KOPT-K1 (cell line): ENCODE measurements around the gene MOV10L1.

Experiments
- H3K27ac ChIP-seq: fragments of 200-600 bp; sonication (generic); 2 replicates; pipeline ENCODE4 v1.5.1; 2016; ENCODE audit warnings: antibody characterized with exemption, mild to moderate bottlenecking, low read depth, low read length; ENCODE audit not compliant: poor library complexity, severe bottlenecking
- H3K36me3 ChIP-seq: fragments of 200-600 bp; sonication (generic); 2 replicates; pipeline ENCODE4 v1.5.1; 2017; ENCODE audit warnings: antibody characterized with exemption, mild to moderate bottlenecking, low read length, moderate library complexity; ENCODE audit not compliant: insufficient read depth
- H3K9me3 ChIP-seq: fragments of 200-600 bp; sonication (generic); 2 replicates; pipeline ENCODE4 v1.5.1; 2017; ENCODE audit warnings: antibody characterized with exemption, low read length, mild to moderate bottlenecking; ENCODE audit not compliant: insufficient read depth, poor library complexity, severe bottlenecking

MOV10L1 gene

GRCh38 chr22:50102946-50103345 is 13.1 kb downstream of the MOV10L1 start:
- no peaks in the 10 kb centered on the region for H3K36me3 ChIP-seq
- H3K27ac ChIP-seq: no peak overlapping the region
- no peaks in the 10 kb centered on the region for H3K9me3 ChIP-seq

DNA sequence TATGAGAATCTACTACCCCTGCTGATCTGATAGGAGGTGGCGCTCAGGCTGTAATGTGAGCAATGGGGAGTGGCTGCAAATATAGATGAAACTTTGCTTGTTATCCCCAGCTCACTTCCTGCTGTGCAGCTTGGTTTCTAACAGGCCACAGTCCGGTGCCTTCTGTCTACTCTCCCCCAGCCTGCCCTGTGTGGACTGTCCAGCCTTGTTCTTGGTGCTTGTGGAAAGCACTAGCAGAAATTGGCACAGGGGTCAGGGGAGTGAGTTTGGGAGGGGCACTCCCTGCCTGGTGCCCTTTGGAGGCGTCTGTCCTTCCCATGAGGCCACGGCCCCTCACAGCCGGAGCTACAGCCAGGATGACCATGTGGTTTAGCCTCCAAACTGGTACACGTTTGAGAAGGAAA is 14.3 kb downstream of the MOV10L1 start:
- H3K9me3 ChIP-seq: no peaks in the 10 kb centered on the region
- no peak overlapping the region for H3K27ac ChIP-seq
- H3K36me3 ChIP-seq: no peaks in the 10 kb centered on the region

- Histone ChIP-seq H3K27ac (no peak overlapping the region), H3K9me3 (no peaks in the 10 kb centered on the region), H3K36me3 (no peaks in the 10 kb centered on the region)
Measured at GRCh38 chr22:50105208-50106100, 15.6 kb downstream of the MOV10L1 start.

GRCh38 chr22:50107529-50107928 is 17.7 kb downstream of the MOV10L1 start:
- Histone ChIP-seq H3K27ac (no peak overlapping the region), H3K9me3 (no peaks in the 10 kb centered on the region)

DNA sequence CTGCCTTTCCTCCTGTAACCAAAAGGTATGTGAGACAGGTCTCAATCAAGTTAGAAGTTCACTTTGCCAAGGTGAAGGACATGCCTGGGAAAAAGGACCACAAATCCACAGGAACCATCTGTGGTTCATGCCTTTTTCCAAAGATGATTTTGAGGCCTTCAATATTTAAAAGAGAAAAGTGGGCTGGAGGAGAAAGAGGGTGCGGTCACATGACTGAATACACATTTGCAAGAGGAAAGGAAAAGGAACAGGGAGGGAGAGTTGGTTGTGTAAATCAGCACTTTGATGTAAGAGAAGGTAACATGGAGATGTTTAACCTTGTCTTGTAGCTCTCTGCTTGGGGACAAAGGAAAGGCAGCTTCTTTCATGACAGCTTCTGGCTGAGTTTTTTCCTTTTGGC is 21.2 kb downstream of the MOV10L1 start:
- H3K27ac ChIP-seq: no peak overlapping the region
- H3K9me3 ChIP-seq: no peaks in the 10 kb centered on the region
- H3K36me3 ChIP-seq: no peaks in the 10 kb centered on the region

More at GRCh38 chr22:50107529-50107928, 17.7 kb downstream of the MOV10L1 start:
- H3K36me3 ChIP-seq: no peaks in the 10 kb centered on the region

DNA sequence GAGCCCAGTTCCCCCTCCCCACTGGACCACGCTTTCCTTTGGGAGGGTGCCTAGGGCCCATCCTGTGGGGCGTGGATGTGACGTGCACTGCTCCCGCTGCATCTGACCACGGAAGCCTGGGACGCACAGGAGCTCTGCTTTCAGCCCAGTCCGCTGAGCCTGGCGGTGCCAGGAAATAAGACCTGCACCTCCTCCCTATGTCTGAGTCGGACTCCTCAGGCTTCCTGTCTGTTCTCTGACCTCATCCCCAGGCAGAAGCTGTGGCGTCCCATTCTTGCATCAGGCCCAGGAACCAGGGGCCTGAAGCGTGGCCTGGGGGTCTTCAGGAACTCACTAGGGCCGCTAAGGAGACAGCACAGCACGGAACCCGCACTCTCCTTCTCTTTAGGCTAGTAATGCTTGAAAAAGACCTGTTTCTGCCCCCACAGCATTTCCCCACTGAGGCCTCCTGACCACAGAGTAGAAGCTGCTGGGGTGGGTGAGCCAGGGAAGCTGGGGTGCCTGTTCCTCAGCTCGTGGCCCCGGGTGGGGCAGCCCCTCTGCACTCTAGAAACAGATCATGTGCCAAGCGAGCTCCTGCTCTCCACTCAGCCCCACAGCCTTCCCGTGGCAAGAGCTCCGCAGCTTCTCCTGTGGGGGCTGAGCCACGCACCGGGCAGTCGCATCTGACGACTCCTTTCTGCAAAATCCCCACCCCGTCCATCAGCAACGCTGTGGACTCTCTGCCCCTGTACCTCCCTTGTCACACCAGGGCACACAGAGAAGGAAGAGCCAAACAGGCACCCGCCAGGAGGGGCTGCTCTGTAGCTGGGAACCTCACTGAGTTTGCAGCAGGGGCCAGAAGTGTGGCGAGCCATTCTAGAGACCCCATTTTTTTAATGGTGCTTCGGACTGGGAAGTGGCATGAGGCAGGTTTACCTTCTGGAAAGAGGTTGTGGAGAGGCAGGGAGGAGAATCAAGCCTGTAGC is 22.6 kb downstream of the MOV10L1 start:
- Histone ChIP-seq H3K36me3 (no peaks in the 10 kb centered on the region), H3K27ac (no peak overlapping the region), H3K9me3 (no peaks in the 10 kb centered on the region)

GRCh38 chr22:50114221-50115021 is 24.6 kb downstream of the MOV10L1 start:
- H3K27ac ChIP-seq: no peak overlapping the region

GRCh38 chr22:50115693-50116092 is 25.9 kb downstream of the MOV10L1 start:
- Histone ChIP-seq H3K36me3 (no peaks in the 10 kb centered on the region), H3K27ac (no peak overlapping the region), H3K9me3 (peaks cover 2% of the 10 kb centered on the region)

More at GRCh38 chr22:50114221-50115021, 24.6 kb downstream of the MOV10L1 start:
- Histone ChIP-seq H3K36me3 (no peaks in the 10 kb centered on the region), H3K9me3 (no peaks in the 10 kb centered on the region)

DNA sequence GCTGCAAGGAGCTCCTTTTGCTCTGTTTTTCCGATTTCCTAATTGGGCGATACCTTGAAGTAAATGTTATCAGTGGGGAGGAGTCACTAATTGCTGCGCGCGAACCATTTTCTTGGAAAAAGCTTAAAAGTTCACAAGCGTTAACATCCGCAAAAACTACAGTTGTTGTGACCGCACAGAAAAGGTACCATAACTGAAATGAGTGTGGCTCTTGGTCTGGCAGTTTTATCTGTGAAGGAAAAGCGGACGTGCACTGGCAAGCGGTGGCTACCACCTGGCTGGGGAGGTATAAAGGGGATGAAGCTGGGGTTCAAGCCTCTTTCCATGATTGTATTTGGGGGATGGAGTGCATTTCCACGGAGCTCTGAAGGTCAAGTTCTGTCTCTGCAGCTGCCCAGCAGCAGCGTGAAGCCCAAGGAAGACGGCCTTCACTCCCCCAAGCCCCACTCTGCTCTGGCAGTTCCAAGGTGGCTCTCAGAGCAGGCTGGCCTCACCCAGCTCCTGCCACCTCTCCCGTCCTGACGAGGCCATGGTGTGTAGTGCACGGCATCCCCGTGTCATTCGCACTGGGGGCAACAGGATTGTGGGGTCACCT is 27.5 kb downstream of the MOV10L1 start:
- H3K27ac ChIP-seq: no peak overlapping the region
- peaks cover 17% of the 10 kb centered on the region for H3K9me3 ChIP-seq

GRCh38 chr22:50118129-50118528 is 28.3 kb downstream of the MOV10L1 start:
- no peaks in the 10 kb centered on the region for H3K36me3 ChIP-seq
- no peak overlapping the region for H3K27ac ChIP-seq
- peaks cover 25% of the 10 kb centered on the region for H3K9me3 ChIP-seq

More for the DNA sequence above, 27.5 kb downstream of the MOV10L1 start:
- H3K36me3 ChIP-seq: no peaks in the 10 kb centered on the region

DNA sequence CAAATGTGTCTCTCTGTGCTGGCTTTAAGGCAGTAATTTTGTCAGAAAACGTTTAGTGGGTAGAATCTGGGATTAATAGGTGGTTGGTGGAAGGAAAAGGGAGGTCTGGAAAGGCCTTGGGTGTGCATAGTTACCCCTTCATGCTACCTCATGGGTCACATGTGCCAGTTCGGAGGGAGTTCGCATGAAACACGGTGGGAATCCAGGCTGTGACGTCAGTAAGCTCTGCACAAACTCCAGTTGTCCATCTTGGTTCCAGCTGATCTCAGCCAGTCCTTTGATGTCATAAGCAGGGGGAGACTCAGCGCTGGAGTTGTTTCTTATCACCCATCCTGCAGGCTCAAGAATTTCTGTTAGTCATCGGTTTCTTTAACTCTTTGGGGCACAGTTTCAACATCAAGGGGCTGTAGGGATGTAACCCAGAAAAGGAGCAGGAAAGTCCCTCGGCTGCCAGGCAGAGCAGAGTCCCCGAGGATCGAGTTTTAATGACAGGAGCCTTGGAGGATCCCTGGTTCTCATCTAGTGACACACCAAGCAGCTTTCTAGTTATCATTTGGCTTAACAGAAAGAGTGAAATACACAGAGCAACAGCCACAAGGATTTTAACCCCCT is 28.9 kb downstream of the MOV10L1 start:
- H3K27ac ChIP-seq: no peak overlapping the region
- H3K9me3 ChIP-seq: peaks cover 30% of the 10 kb centered on the region
- no peaks in the 10 kb centered on the region for H3K36me3 ChIP-seq

DNA sequence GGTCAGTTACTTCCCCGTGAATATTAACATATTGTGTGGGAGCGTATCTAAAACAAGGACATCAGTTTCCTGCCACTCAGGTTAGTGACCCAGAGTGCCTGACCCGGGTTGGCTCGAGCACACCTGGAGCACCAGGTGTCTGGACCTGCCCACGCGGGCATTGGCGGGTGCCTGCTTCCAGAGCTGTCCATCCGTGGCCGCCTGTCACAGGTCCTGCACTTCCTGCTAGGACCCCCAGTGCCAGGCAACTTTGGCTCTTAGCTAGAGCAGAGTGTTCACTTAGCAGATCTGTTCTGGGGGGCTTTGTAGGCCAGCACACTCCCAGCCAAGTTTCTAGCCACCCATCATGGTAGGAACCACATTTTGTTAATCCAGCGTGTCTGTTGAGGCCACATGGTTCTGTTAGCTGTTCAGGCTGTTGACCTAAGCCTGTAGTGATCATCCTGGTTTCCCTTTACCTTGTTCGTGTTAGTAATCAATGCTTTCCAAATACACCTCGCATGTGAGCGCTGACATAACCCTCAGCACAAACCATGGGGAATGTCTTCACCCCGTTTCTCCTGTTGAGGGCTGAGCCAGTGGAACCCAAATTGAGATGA is 29.5 kb downstream of the MOV10L1 start:
- H3K9me3 ChIP-seq: peaks cover 35% of the 10 kb centered on the region
- no peaks in the 10 kb centered on the region for H3K36me3 ChIP-seq
- no peak overlapping the region for H3K27ac ChIP-seq

- H3K9me3 ChIP-seq: peaks cover 37% of the 10 kb centered on the region
- H3K36me3 ChIP-seq: no peaks in the 10 kb centered on the region
- H3K27ac ChIP-seq: no peak overlapping the region
Measured at GRCh38 chr22:50119768-50120251, 30.0 kb downstream of the MOV10L1 start.
